Nephron (organoid): ENCODE data around the gene SERPINB3.
"Not testable (repeated sequence)": the region's sequence is repeated elsewhere in the genome, so short reads cannot be mapped to it uniquely, and the experiment has no call there.

Experiments used
- H3K27ac Mint-ChIP-seq, 3 experiments: 2 replicates each; pipeline ENCODE4 v1.8.0; 2020; ENCODE audit warnings: mixed read lengths in 3 of 3, mild to moderate bottlenecking in 2 of 3, moderate library complexity in 1 of 3
- H3K27me3 Mint-ChIP-seq: 2 replicates; pipeline ENCODE4 v1.8.0; 2021; ENCODE audit warnings: low read depth, mild to moderate bottlenecking, moderate library complexity, mixed read lengths
- H3K36me3 Mint-ChIP-seq: 2 replicates; pipeline ENCODE4 v1.8.0; 2020; ENCODE audit warnings: low read depth, mixed read lengths
- H3K4me1 Mint-ChIP-seq: 2 replicates; pipeline ENCODE4 v1.8.0; 2020; ENCODE audit warnings: mixed read lengths
- H3K4me3 Mint-ChIP-seq, 3 experiments: 2 replicates each; pipeline ENCODE4 v1.8.0; 2020; ENCODE audit warnings: mild to moderate bottlenecking in 3 of 3, mixed read lengths in 3 of 3, moderate library complexity in 2 of 3
- H3K9me3 Mint-ChIP-seq: 2 replicates; pipeline ENCODE4 v1.8.0; 2020; ENCODE audit warnings: mixed read lengths
- CTCF ChIP-seq, 3 experiments: fragments of 200-600 bp; sonication (generic); IDR thresholded peaks; one replicate each; pipeline ENCODE4 v1.5.0; 2021; ENCODE audit warnings: antibody characterized with exemption in 3 of 3; ENCODE audit not compliant: unreplicated experiment in 3 of 3

The SERPINB3 gene

GRCh38 chr18:63661750-63662149 lies at the start of gene SERPINB3:
Gene SERPINB3, minus strand, starts transcription at chr18:63661893. Its CDS starts 677 bp downstream, at chr18:63661216.
- peaks cover 12% of the 10 kb centered on the region for H3K9me3 Mint-ChIP-seq
- not testable (repeated sequence) for H3K27me3 Mint-ChIP-seq, H3K4me3 Mint-ChIP-seq, H3K4me1 Mint-ChIP-seq, H3K36me3 Mint-ChIP-seq, H3K27ac Mint-ChIP-seq

- peaks cover 7% of the 10 kb centered on the region for H3K9me3 Mint-ChIP-seq
- no peak for TF ChIP-seq CTCF (IDR thresholded peaks at IDR 0.05; ENCODE audit: unreplicated experiment in 3 of 3)
- no peaks in the 10 kb centered on the region for H3K27me3 Mint-ChIP-seq
- H3K4me3 Mint-ChIP-seq = no peak overlapping the region
- no peaks in the 10 kb centered on the region for H3K36me3 Mint-ChIP-seq
- H3K27ac Mint-ChIP-seq = no peak overlapping the region
- no peaks in the 10 kb centered on the region for H3K4me1 Mint-ChIP-seq
Observed at GRCh38 chr18:63708650-63709049, 47.0 kb upstream of the SERPINB3 start.

- no peak overlapping the region for H3K4me3 Mint-ChIP-seq
- H3K36me3 Mint-ChIP-seq = no peaks in the 10 kb centered on the region
- H3K27me3 Mint-ChIP-seq = no peaks in the 10 kb centered on the region
- no peaks in the 10 kb centered on the region for H3K4me1 Mint-ChIP-seq
- no peaks in the 10 kb centered on the region for H3K9me3 Mint-ChIP-seq
- H3K27ac Mint-ChIP-seq = no peak overlapping the region
- no peak for TF ChIP-seq CTCF (IDR thresholded peaks at IDR 0.05; ENCODE audit: unreplicated experiment in 3 of 3)
Observed at GRCh38 chr18:63707816-63708215, 46.1 kb upstream of the SERPINB3 start.

GRCh38 chr18:63705401-63705800 lies 43.7 kb upstream of the SERPINB3 start:
- no peak for TF ChIP-seq CTCF (IDR thresholded peaks at IDR 0.05; ENCODE audit: unreplicated experiment in 3 of 3)
- Mint-ChIP-seq H3K27ac (no peak overlapping the region), H3K9me3 (no peaks in the 10 kb centered on the region), H3K4me3 (no peak overlapping the region), H3K4me1 (no peaks in the 10 kb centered on the region), H3K36me3 (no peaks in the 10 kb centered on the region), H3K27me3 (no peaks in the 10 kb centered on the region)

- no peak within 1 kb of the TSS for H3K27ac Mint-ChIP-seq
- H3K36me3 Mint-ChIP-seq = no peaks in the 10 kb centered on the region
- TF ChIP-seq CTCF (IDR thresholded peaks at IDR 0.05; ENCODE audit: unreplicated experiment in 3 of 3) = no peak
- H3K4me3 Mint-ChIP-seq = no peak within 1 kb of the TSS
- H3K4me1 Mint-ChIP-seq = no peaks in the 10 kb centered on the region
- H3K27me3 Mint-ChIP-seq = no peaks in the 10 kb centered on the region
- no peaks in the 10 kb centered on the region for H3K9me3 Mint-ChIP-seq
Observed at GRCh38 chr18:63702660-63703059, 41.0 kb upstream of the SERPINB3 start, which contains the start of gene SERPINB11. Gene SERPINB11, plus strand, starts transcription at chr18:63702960. Its CDS starts 7,234 bp downstream, at chr18:63710194.

- no peak for TF ChIP-seq CTCF (IDR thresholded peaks at IDR 0.05; ENCODE audit: unreplicated experiment in 3 of 3)
- Mint-ChIP-seq H3K4me3 (no peak overlapping the region), H3K9me3 (no peaks in the 10 kb centered on the region)
Observed at GRCh38 chr18:63701952-63702351, 40.3 kb upstream of the SERPINB3 start.

More at GRCh38 chr18:63701952-63702351, 40.3 kb upstream of the SERPINB3 start:
- Mint-ChIP-seq H3K4me1 (no peaks in the 10 kb centered on the region), H3K27ac (no peak overlapping the region), H3K27me3 (no peaks in the 10 kb centered on the region), H3K36me3 (no peaks in the 10 kb centered on the region)
